HG03565 (cell line): ENCODE results near the gene CHMP3.
"Not testable (repeated sequence)": the region's sequence is repeated elsewhere in the genome, so short reads cannot be mapped to it uniquely, and the experiment has no call there.

Source experiments
- ATAC-seq: cut with Tn5 transposase; IDR thresholded peaks from one replicate; pipeline ENCODE4 v1.9.1; 2021; ENCODE audit warnings: mild to moderate bottlenecking, moderate library complexity; ENCODE audit not compliant: unreplicated experiment

CHMP3 gene

DNA sequence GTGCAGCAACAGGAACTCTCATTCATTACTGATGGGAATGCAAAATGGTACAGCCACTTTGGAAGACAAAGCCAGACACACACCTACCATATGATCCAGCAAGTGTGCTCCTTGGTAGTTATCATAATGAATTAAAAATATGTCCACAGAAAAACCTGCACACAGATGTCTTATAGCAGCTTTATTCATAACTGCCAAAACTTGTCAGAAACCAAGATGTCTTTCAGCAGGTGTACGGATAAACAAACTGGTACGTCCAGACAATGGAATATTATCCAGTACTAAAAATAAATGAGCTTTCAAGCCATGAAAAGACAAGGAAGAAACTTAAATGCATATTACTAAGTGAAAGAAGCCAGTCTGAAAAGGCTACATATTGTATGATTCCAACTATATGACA lies 50.4 kb downstream of the CHMP3 start:
- no peak for ATAC-seq

DNA sequence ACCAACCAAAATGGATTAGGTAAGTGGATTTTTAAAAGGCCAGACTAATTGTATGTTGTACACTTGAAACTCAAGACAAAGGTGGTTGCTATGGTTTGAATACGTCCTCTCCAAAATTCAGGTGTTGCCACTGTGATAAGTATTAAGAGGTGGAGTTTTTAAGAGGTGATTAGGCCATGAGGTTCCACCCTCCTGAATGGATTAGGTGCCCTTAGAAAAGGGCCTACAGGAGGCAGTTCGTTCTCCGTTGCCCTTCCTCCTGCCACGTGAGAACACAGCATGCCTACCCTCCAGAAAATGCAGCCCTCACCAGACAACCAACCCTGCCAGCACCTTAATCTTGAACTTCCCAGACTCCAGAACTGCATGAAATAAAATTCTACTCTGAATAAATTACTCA lies 51.2 kb downstream of the CHMP3 start:
- no peak for ATAC-seq

DNA sequence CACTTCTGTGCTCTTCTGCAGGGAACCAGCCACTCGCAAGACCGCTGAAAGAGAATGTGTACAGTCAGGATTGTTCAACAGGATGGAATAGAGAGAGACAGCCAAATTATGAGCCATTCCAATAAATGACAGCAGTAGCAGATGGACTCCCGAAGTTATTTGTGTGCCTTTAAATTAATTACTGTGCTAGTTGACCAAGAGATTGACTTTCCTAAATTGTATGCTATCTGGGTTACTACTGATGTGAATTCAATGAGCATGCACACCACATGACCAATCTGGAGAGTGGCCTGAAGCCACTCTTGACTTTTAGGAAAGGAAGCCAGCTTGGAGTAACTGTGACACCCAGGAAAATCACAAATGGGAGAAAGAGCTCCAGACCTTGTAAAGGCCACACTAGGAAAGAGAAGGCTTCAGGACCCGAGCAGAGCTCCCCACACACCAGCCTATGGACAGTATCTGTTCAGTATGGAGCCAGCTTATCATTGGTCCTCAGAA lies 52.8 kb downstream of the CHMP3 start:
- ATAC-seq = no peak

DNA sequence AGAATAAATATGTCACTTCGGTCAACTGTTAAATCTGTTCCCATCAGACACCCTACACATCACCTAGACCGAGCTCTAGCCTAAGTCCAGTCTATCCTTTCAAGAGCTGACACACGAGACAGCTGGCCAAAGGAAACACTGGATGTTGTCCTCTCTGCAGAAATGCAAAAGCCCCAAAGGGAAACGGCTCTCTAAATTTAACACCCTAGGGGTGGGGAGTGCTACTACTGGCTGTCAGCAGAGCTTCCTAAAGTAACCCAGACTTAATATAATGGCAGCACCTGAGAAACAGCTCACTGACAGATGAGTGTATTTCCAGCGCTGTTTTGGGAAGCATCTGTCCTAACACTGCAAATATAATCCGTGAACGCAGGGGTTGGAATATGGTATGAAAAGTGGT lies 55.6 kb downstream of the CHMP3 start:
- no peak for ATAC-seq

DNA sequence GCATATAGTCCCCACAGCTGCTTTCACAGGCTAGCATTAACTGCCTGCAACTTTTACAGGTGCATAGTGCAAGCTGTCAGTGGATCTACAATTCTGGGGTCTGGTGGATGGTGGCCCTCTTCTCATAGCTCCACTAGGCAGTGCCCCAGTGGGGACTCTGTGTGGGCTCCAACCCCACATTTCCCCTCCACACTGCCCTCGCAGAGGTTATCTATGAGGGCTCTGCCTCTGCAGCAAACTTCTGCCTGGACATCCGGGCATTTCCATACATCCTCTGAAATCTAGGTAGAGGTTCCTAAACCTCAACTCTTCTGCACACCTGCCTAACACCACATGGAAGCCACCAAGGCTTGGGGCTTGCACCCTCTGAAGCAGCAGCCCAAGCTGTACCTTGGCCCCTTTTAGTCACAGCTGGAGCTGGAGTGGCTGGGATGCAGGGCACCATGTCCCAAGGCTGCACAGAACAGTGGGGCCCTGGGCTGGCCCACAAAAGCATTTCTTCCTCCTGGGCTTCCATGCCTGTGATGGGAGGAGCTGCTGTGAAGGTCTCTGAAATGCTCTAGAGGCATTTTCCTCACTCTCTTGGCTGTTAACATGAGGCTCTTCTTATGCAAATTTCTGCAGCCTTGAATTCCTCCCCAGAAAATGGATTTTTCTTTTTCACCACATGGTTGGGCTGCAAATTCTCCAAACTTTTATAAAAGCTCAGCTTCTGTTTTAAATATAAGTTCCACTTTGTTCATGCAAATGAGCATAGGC lies 62.7 kb downstream of the CHMP3 start:
- no peak for ATAC-seq

DNA sequence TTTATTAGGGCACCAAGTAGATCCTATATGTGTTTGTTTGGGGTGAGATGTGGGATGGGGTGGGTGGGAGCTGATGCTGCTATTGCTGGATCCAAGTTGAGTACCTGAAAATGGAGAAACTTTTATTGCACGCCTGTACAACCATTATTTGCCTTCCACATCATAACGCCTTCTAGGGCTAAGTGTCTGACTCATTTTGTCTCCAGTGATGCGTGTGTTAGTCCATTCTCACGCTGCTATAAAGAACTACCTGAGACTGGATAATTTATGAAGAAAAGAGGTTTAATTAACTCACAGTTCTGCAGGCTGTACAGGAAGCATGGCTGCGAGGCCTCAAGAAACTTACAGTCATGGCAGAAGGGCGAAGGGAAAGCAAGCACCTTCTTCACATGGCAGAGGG lies 63.9 kb downstream of the CHMP3 start:
- no peak for ATAC-seq

DNA sequence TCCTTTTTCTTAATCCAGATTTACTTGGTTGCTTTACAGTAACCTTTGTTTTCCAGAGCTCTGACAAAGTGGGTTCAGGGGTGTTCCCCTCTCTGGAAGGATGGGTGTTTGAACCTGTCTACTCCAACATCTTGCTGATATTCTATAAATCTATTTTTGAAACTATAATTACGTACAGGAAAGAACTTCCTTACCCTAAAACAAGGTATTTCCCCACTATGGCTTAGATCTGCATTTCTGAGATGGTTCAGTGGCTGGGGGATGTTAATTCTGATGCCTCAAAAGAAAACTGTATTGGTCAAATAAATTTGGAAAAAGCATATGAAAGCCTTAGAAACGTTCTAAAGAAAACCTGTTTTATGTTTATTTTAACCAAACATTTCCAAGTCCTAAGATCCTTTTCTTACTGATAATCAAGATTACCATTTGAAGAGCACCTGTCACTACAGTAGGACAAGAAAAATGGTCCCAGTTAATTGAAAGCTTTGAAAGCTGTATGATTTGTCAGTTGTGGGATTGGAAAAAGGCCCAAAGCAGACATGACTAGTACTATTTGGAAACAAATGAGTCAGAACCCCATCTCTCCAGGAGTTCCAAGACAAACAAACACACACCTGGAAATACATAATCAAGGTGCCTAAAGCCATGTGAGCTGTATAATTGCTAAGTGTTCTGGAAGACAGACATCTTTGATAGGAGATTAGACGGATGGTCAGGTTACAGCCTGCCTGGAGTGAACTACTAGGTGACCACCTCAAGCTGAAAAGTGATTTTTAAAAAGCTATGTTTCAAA lies 64.6 kb downstream of the CHMP3 start:
- ATAC-seq = no peak

DNA sequence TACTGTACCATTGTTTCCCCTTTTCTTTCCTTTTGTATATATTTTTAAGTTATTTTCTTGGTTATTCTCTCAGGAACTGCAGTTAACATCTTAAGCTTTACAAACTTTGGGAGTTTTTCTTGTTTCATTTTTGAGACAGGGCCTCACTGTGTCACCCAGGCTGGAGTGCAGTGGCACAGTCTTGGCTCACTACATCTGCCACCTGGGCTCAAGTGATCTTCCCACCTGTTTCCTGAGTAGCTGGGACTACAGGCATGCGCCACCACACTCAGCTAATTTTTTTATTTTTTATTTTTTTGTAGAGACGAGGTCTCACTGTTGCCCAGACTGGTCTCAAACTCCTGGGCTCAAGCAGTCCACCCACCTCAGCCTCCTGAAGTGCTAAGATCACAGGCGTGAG lies 66.9 kb downstream of the CHMP3 start:
- not testable (repeated sequence) for ATAC-seq

DNA sequence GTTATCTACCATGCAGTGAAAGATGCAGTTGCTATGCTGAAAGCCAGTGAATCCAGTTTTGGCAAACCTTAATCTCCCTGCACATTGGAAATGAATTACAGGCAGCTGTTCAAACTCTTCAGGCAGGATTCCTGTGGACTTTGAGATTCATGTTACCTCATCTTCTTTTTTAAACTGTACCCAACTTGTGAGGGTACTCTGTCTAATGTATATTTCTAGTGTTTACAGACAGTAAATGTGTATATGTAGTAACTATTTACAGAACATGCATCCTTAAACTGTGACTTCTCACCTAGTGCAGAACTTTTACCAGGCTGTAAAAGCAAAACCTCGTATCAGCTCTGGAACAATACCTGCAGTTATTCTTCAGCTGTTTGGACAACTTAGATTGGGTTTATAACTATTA lies 71.2 kb downstream of the CHMP3 start:
- ATAC-seq = no peak

DNA sequence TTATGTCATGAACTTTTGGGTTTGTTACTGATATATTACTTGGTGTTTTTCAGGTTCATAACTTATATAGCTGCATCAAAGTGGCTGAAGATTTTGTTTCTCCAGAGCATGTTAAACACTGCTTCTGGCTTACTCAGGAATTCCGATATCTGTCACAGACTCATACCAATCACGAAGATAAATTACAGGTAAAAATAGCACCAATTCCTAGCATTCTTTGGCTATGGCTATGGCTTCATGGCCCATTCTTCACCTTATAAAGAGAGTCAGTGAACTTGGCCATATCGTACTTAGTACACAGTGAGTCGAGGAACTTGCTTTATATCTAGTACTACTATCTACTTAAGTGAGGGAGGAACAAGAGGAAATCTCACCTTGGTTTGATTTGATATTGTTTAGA lies 72.2 kb downstream of the CHMP3 start:
- ATAC-seq = no peak

DNA sequence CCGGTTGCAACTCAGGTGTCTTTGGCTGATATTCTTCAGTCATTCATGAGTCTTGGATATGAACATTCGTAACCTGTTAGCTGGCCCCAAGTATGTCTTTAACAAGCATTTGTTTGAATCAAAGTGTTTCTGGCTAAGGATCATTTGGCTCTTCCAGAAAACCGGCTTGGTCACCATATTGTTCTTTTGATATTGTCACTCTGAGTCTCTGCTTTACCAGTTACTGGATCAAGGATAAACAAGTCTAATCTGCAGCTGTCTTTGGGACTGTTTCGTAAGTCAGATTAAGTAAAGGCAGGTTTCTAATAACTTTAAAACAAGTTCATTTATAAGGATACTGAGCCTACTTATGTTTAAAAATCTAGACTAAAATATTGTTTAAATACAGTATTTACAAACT lies 73.0 kb downstream of the CHMP3 start:
- no peak for ATAC-seq

DNA sequence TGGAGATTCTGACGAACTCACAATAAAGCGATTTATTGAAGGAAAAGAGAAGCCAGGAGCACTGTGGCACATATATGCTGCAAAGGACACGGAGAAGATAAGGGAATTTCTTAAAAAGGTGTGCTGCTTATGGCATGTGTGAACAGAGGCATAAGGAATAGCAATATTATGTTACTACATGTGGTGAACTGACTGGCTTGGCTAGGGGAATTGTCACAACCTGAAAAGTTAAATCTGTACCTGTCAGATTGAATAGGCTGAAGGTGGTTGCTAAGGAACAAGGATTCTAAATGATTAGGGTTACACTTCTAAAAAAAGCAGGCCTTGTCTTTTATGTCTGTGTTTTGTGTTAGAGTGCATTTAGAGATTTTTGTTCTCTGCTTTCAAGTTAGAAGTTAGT lies 73.7 kb downstream of the CHMP3 start:
- ATAC-seq = no peak

DNA sequence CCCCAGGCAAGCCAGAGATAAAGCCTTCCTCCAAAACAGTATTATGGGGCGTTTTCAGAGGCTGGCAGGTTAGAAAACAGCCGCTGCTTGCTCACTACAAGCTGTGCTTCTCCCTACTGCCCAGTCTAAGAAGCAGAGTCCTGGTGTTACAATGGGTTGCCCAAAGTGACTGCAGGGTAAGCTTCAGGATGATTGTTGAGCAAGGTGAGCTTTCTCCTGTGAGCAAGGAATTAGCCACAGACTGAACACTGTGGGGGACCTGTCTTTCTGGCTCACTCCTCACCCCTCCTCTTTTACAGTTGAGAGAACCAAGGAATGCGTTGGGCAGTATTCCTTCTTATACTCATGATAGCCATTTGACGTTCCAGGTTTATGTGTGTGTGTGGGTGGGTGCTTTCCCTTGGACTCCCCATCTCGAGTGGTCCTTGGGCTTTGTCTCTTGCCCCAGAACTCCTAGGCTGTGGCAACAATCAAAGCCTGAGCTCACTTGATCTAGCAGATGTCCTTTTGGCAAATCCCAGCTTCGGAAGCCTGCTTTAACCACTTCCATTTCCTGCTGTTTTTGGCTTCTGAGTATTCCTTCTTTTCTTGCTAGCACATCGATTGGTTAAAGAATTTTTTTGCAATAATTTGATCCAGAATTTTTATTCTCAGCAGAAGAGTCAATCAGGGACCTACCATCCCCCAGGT lies 74.5 kb downstream of the CHMP3 start:
- ATAC-seq = no peak

DNA sequence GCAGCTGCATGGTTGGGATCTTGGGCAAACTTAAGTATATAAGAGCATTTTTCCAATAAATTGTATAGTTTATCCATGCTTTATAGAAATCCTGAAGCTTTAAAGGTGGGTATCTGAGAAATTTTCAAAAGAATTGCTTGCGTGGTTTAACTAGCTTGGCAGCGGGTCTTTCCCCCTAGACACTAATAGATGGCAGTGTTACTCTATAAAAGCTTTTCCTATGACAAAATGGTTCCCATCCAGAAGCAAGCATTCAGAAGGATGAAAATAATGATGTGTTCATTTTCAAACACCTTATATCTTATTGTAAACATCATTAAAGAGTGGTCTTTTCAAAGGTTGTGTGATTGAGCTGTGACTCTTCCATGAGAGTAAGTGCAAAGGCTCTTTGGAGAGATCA lies 76.2 kb downstream of the CHMP3 start:
- no peak for ATAC-seq

DNA sequence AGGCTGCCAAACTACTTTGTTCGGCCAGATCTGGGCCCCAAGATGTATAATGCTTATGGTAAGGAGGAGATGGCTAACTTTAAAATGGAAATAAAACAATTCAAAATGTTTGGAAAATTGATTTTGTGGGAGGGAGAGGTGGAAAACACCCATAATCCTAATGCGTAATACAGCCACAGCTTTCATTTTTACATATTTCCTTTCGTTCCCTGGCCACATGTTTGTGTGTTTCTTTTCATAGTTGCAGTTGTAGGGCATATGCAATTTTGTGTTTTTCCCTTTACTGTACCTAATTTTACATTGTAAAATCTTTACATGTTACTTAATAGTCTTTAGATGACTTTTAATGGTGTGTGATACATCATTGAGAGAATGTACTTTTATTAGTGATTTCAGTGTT lies 77.4 kb downstream of the CHMP3 start:
- no peak for ATAC-seq

DNA sequence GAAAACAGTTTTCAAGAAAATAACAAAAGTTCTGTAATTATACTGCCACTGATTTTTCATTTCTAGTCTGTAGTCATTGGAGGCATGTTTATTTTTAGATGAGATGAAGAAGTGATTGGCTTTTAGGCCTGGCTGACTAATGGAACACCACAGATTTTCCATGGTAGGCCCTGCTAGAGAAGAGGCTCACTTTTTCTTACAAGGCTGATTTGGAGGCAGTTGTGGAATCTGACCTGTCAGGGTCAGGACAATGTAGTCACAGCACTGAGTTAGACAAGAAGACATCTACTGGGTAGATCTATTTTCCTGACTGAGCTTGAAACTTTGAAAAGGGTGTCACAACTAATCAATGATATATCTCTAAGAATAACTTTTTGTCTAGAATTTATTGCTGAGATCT lies 78.1 kb downstream of the CHMP3 start:
- no peak for ATAC-seq

DNA sequence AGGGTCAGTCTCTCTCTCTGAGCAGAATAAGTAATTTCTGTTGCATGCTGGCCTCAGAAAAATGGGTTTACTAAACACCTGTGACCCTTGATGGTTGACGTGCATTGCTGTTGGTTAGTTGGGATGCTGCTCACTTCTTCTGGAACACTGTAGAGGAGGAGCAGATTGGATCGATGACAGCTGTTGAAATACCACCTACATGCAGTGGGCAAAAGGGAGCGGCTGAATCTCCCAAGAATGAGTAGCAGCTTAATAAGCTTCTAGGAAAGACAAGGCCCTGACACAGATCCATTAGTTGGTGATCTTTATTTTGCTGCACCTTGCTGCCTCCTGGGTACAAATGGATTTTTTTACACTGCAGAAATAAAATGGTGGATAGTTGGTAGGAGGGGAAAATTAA lies 78.9 kb downstream of the CHMP3 start:
- no peak for ATAC-seq

DNA sequence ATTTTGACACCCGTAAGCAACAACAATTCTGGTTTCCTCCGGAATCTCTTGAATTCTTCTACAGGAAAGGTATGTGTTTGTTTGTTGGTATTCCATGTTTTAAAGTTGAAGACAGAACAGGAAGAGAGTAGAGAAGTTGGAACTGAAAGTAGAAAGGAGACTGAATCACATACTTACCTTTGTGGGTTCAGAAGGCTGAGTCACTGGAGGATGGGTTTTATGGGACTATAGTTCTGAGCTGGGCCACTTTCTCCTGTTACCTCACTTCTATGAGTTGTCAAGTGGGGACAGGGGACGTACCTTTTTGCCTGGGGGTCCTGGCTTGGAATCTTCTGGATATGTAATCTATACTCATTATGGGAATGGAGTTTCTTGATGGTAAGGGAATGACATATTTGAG lies 81.2 kb downstream of the CHMP3 start:
- ATAC-seq = no peak

DNA sequence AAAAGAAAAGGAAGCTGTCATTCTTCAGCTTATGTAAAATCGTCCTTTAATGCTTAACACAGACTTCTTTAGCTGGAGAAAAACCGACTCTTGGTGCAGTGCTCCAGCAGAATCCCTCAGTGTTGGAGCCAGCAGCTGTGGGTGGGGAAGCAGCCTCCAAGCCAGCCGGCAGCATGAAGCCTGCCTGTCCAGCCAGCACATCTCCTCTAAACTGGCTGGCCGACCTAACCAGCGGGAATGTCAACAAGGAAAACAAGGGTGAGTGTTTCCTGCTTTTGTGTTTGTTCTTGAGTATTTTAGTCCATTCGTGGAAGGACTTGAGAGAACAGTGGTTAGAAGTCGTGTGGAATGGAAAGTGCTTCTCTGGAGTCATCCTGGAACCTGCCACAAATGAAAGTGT lies 83.1 kb downstream of the CHMP3 start:
- ATAC-seq = no peak

DNA sequence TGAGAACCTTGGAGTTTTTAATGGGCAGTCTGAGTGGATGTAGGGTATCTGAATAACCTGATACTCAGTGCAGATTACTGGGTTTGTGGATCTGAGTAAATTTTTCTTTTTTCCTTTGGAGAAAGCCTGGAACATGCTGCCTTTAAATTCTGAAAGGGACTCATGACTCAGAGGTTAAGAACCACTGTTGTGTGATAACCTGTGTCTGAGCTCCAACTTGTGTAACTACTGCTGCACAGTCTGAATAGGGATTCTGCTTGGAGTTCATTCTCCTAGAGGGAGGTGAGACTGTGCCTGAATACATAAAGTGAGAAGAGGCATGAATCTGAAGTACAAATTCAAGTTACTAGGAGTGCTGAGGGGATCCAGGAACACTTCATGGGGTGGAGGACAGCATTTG lies 85.9 kb downstream of the CHMP3 start:
- ATAC-seq = no peak

DNA sequence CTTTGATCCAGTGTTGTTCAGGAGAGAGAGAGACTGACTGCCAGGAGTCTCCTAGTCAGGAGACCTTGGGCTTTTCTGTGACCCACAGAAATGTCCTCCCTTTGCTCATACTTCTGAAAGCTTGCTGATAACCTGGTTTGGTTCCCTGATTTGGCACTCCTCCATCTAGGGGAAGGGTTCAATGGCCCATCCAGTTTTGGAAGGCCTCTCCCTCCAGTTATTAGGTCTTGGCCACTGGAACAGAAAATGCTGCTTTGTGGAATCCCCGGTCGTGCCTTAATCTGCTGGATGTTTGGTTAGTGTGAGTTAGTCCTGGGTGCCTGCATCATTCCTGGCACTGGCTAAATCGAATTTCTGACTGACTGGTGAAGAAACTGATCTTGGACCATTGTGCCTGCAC lies 86.3 kb downstream of the CHMP3 start:
- ATAC-seq = no peak

DNA sequence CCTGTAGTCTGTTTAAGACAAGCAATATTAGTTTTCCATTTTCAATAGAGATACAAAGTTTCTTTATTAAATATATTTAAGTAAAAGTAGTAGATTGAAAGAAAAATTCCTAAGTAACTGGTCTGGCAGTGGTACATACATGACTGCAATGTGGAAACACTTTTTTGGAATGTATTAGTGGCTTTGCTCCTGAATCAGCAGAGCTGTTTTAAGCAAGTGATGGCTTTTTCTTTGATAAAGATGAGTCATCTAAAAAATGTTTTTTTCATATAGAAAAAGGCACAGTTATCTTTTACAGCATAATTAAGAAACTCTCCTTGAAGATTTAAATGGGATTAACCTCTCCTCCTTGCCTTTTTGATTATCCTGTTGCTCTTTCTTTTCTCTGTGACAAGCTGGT lies 87.2 kb downstream of the CHMP3 start:
- ATAC-seq = no peak
